K562 (cell line): ENCODE data around the gene ANKRD13C. TPM values are rescaled to one million over a fixed set of nuclear protein-coding genes. Genes with fewer than 3 reads are reported as not detected.

Source experiments
- BRD4 ChIP-seq: fragments of 200-600 bp; sonication (generic); IDR thresholded peaks from 2 replicates; pipeline ENCODE4 v1.6.1; 2017; ENCODE audit warnings: inconsistent platforms
- EHMT2 ChIP-seq: fragments of 450-650 bp; IDR thresholded peaks from 2 replicates; pipeline ENCODE4 v1.6.1; 2018; ENCODE audit warnings: antibody characterized with exemption
- GABPB2 ChIP-seq: fragments of 250-450 bp; sonication (Bioruptor Pico); conservative IDR thresholded peaks from 2 replicates; pipeline ENCODE4 v1.5.1; 2021; ENCODE audit warnings: mild to moderate bottlenecking
- HDAC1 ChIP-seq, 2 experiments: fragments of 450-650 bp; IDR thresholded peaks; 2 replicates each; pipeline ENCODE4 v1.6.1; 2016 to 2017; ENCODE audit warnings: inconsistent platforms in 1 of 2, mild to moderate bottlenecking in 1 of 2, moderate library complexity in 1 of 2
- KLF16 ChIP-seq: IDR thresholded peaks from 2 replicates; pipeline ENCODE4 v1.6.1; 2016; ENCODE audit warnings: antibody characterized with exemption
- MYBL2 ChIP-seq, 2 experiments: fragments of 450-650 bp in 1 of 2; sonication (generic) in 1 of 2; formaldehyde crosslinking in 1 of 2; IDR thresholded peaks; 2 replicates each; pipeline versions ENCODE4 v1.6.1 to v1.8.1; 2017 to 2022; ENCODE audit warnings: borderline replicate concordance in 1 of 2, inconsistent platforms in 1 of 2, low read depth in 1 of 2, mild to moderate bottlenecking in 1 of 2, missing genetic modification reagents in 1 of 2, moderate library complexity in 1 of 2
- PML ChIP-seq: IDR thresholded peaks from 2 replicates; pipeline ENCODE4 v1.6.1; 2012; ENCODE audit warnings: low read length, inconsistent platforms
- RFX7 ChIP-seq: fragments of 250-450 bp; sonication (Bioruptor Pico); IDR thresholded peaks from 2 replicates; pipeline ENCODE4 v1.5.1; 2021; ENCODE audit warnings: mild to moderate bottlenecking
- SP1 ChIP-seq: sonication (generic); formaldehyde crosslinking; IDR thresholded peaks from 2 replicates; pipeline ENCODE4 v1.8.1; 2022; ENCODE audit warnings: mild to moderate bottlenecking, missing genetic modification reagents
- SRF ChIP-seq, 2 experiments: fragments of 250-450, 450-650 bp in 1 of 2; sonication (Bioruptor Pico) in 1 of 2; sonication (generic) in 1 of 2; formaldehyde crosslinking; IDR thresholded peaks; 2 replicates each; pipeline versions ENCODE4 v1.5.0 to v1.5.1; 2020 to 2022; ENCODE audit warnings: mild to moderate bottlenecking in 1 of 2, missing genetic modification reagents in 1 of 2
- ZNF24 ChIP-seq: fragments of 450-650 bp; IDR thresholded peaks from 2 replicates; pipeline ENCODE4 v1.6.1; 2016
- ZNF311 ChIP-seq: fragments of 250-450 bp; sonication (Bioruptor Pico); IDR thresholded peaks from 2 replicates; pipeline ENCODE4 v1.4.0; 2020; ENCODE audit warnings: mild to moderate bottlenecking, moderate library complexity
- polyA plus RNA-seq, 8 experiments: library from polyadenylated mRNA; depleted of rRNA in 4 of 8; stranded (reverse) in 5 of 8; unstranded in 3 of 8; fragments of >200 nt; fragmentation: Nextera tagmentation in 2 of 8; fragmentation: Illumina TruSeq in 1 of 8; extraction: Ambion mirVana in 2 of 8; extraction: Trizol in 1 of 8; gene quantifications; 2 replicates each; pipeline versions ENCODE4 v1.2.1 to v1.2.3, GENCODE V29; 2011 to 2014; ENCODE audit warnings: inconsistent platforms in 1 of 8, missing spikeins in 1 of 8
- total RNA-seq, 7 experiments: library from RNA; depleted of rRNA in 6 of 7; stranded (reverse); fragments of >200 nt in 6 of 7; fragmentation: Illumina TruSeq in 2 of 7; extraction: Trizol in 2 of 7; gene quantifications; 2 replicates each; pipeline versions ENCODE4 v1.2.1 to v1.2.3, GENCODE V29; 2011 to 2021; ENCODE audit warnings: low replicate concordance in 1 of 7
- TF ChIP-seq, protein P1 (sequence below): fragments of 150-350 bp; conservative IDR thresholded peaks from 2 replicates; pipeline ENCODE4 v1.6.1; 2014; ENCODE audit warnings: low read length
- TF ChIP-seq, protein P2 (sequence below), 2 experiments: IDR thresholded peaks; 2 replicates each; pipeline ENCODE4 v1.6.1; 2012; ENCODE audit warnings: improper control_type of control experiment in 2 of 2, low read depth in 2 of 2, low read length in 2 of 2, borderline replicate concordance in 1 of 2
- TF ChIP-seq, protein P3 (sequence below): fragments of 450-650 bp; conservative IDR thresholded peaks from 2 replicates; pipeline ENCODE4 v1.6.1; 2016; ENCODE audit warnings: missing genetic modification characterization, low read depth, mild to moderate bottlenecking, missing compliant biosample characterization, moderate library complexity
- TF ChIP-seq, protein P4 (sequence below): fragments of 450-650 bp; IDR thresholded peaks from 2 replicates; pipeline ENCODE4 v1.6.1; 2017; ENCODE audit warnings: antibody characterized with exemption
- TF ChIP-seq, protein P5 (sequence below): fragments of 450-650 bp; formaldehyde crosslinking; IDR thresholded peaks from 2 replicates; pipeline ENCODE4 v1.4.0; 2020; ENCODE audit warnings: mild to moderate bottlenecking, moderate library complexity

Gene ANKRD13C
- total and polyA plus RNA-seq, 9 of the 15 experiments (the other 6 are each of a cell fraction or from before 2014, with no cell fraction given): 3.4 to 22.8 (median 12.5) TPM

DNA sequence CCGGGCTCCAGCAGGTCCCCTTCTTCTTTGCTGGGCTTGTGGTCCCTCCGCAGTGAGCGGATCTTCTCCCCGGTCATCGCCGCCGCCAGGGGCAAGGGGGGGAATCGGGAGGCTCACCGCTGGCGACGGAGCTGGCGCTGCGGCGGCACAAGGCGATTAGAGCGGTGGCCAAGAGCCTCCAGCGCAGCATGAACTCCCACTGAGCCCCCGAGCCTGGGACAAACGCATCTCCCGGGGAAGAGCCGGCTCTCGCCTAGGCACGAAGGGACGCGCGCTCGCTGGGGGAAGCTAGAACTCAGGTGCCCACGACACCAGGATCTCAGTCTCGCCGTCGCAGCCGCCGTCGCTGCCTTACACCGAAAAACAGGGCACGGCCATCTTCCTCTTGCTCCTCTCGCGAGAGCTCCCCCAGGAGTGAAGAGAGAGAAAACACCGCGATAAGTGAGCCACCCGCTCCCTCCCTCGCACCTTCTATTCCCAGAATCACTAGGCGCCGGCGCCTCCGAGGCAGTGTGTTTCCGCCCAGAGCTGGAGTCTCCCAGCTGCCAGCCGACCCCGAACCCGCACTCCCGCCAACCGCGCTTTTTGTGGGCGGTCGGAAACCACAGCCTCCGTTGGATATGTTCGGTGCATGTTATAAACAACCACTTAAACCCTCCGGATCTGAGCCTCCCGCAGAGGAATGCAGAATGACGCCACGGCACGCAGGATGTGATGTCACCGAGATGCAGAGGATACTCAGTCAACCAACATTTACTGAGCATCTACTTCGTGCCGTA lies at the start of gene ANKRD13C (continued):
- TF ChIP-seq, protein P1, sequence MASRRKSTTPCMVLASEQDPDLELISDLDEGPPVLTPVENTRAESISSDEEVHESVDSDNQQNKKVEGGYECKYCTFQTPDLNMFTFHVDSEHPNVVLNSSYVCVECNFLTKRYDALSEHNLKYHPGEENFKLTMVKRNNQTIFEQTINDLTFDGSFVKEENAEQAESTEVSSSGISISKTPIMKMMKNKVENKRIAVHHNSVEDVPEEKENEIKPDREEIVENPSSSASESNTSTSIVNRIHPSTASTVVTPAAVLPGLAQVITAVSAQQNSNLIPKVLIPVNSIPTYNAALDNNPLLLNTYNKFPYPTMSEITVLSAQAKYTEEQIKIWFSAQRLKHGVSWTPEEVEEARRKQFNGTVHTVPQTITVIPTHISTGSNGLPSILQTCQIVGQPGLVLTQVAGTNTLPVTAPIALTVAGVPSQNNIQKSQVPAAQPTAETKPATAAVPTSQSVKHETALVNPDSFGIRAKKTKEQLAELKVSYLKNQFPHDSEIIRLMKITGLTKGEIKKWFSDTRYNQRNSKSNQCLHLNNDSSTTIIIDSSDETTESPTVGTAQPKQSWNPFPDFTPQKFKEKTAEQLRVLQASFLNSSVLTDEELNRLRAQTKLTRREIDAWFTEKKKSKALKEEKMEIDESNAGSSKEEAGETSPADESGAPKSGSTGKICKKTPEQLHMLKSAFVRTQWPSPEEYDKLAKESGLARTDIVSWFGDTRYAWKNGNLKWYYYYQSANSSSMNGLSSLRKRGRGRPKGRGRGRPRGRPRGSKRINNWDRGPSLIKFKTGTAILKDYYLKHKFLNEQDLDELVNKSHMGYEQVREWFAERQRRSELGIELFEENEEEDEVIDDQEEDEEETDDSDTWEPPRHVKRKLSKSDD: peak; percentile 81; the same call in 1 of the 2 replicates
- peak; percentile 86 for TF ChIP-seq PML
- TF ChIP-seq RFX7 (CRISPR knock-in tag): no peak
- no peak for TF ChIP-seq EHMT2
- TF ChIP-seq, protein P2, sequence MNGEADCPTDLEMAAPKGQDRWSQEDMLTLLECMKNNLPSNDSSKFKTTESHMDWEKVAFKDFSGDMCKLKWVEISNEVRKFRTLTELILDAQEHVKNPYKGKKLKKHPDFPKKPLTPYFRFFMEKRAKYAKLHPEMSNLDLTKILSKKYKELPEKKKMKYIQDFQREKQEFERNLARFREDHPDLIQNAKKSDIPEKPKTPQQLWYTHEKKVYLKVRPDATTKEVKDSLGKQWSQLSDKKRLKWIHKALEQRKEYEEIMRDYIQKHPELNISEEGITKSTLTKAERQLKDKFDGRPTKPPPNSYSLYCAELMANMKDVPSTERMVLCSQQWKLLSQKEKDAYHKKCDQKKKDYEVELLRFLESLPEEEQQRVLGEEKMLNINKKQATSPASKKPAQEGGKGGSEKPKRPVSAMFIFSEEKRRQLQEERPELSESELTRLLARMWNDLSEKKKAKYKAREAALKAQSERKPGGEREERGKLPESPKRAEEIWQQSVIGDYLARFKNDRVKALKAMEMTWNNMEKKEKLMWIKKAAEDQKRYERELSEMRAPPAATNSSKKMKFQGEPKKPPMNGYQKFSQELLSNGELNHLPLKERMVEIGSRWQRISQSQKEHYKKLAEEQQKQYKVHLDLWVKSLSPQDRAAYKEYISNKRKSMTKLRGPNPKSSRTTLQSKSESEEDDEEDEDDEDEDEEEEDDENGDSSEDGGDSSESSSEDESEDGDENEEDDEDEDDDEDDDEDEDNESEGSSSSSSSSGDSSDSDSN (IDR thresholded peaks at IDR 0.05; ENCODE audit: borderline replicate concordance in 1 of 2, low read depth in 2 of 2, low read length in 2 of 2): peak; percentile 20 to 49; a peak in 2 of 4 replicates
- TF ChIP-seq, protein P3, sequence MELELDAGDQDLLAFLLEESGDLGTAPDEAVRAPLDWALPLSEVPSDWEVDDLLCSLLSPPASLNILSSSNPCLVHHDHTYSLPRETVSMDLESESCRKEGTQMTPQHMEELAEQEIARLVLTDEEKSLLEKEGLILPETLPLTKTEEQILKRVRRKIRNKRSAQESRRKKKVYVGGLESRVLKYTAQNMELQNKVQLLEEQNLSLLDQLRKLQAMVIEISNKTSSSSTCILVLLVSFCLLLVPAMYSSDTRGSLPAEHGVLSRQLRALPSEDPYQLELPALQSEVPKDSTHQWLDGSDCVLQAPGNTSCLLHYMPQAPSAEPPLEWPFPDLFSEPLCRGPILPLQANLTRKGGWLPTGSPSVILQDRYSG (tag): no peak
- TF ChIP-seq SP1 (CRISPR knock-in tag): peak; percentile 79
- TF ChIP-seq GABPB2 (CRISPR knock-in tag): no peak
- no peak for TF ChIP-seq MYBL2 (IDR thresholded peaks at IDR 0.05; ENCODE audit: low read depth)
- no peak for TF ChIP-seq MYBL2 (CRISPR knock-in tag; IDR thresholded peaks at IDR 0.05; ENCODE audit: borderline replicate concordance)
- peak; percentile 61; the same call in 1 of the 2 replicates for TF ChIP-seq BRD4
- TF ChIP-seq HDAC1 (IDR thresholded peaks at IDR 0.05): 0 out of 4 replicates have a peak, but pooled peaks of 1 of the 2 experiments have one; percentile 87
- TF ChIP-seq ZNF311 (CRISPR knock-in tag): peak; percentile 21; the same call in 1 of the 2 replicates
- 0 out of 2 replicates have a peak, but pooled peaks have one; percentile 37 for TF ChIP-seq ZNF24
- TF ChIP-seq, protein P4, sequence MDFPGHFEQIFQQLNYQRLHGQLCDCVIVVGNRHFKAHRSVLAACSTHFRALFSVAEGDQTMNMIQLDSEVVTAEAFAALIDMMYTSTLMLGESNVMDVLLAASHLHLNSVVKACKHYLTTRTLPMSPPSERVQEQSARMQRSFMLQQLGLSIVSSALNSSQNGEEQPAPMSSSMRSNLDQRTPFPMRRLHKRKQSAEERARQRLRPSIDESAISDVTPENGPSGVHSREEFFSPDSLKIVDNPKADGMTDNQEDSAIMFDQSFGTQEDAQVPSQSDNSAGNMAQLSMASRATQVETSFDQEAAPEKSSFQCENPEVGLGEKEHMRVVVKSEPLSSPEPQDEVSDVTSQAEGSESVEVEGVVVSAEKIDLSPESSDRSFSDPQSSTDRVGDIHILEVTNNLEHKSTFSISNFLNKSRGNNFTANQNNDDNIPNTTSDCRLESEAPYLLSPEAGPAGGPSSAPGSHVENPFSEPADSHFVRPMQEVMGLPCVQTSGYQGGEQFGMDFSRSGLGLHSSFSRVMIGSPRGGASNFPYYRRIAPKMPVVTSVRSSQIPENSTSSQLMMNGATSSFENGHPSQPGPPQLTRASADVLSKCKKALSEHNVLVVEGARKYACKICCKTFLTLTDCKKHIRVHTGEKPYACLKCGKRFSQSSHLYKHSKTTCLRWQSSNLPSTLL: no peak
- peak; percentile 36 to 53; a peak in 1 of 4 replicates for TF ChIP-seq SRF (CRISPR knock-in tag; IDR thresholded peaks at IDR 0.05)
- TF ChIP-seq KLF16: 0 out of 2 replicates have a peak, but pooled peaks have one; percentile 18
- TF ChIP-seq, protein P5, sequence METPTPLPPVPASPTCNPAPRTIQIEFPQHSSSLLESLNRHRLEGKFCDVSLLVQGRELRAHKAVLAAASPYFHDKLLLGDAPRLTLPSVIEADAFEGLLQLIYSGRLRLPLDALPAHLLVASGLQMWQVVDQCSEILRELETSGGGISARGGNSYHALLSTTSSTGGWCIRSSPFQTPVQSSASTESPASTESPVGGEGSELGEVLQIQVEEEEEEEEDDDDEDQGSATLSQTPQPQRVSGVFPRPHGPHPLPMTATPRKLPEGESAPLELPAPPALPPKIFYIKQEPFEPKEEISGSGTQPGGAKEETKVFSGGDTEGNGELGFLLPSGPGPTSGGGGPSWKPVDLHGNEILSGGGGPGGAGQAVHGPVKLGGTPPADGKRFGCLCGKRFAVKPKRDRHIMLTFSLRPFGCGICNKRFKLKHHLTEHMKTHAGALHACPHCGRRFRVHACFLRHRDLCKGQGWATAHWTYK (CRISPR knock-in tag): peak; percentile 17; the same call in 1 of the 2 replicates
